Fibroblast of lung (primary cell): ENCODE data around the gene CWC15.

ENCODE experiments used
- CTCF ChIP-seq, 2 donors: IDR thresholded peaks in 1 of 2; conservative IDR thresholded peaks in 1 of 2; 1 replicate in 1 of 2; 2 replicates in 1 of 2; pipeline ENCODE4 v1.5.1; 2011 to 2012; ENCODE audit warnings: low read length in 2 of 2, control low read depth in 1 of 2, inconsistent platforms in 1 of 2, low read depth in 1 of 2, mild to moderate bottlenecking in 1 of 2
- EZH2 ChIP-seq: IDR thresholded peaks from 2 replicates; pipeline ENCODE4 v1.5.1; 2012; ENCODE audit warnings: low read length, control low read depth, mild to moderate bottlenecking; ENCODE audit errors: missing control alignments

GRCh38 chr11:94993400-94993943, 20.1 kb upstream of the CWC15 start:
- TF ChIP-seq CTCF (conservative IDR thresholded peaks at IDR 0.05 in 1 of 2, IDR thresholded peaks at IDR 0.05 in 1 of 2; ENCODE audit: low read depth in 1 of 2, low read length in 2 of 2): no peak
- no peak for TF ChIP-seq EZH2
